OCI-LY3 (cell line): ENCODE measurements around the gene PRCC.

Experiments used
- EZH2phosphoT487 ChIP-seq: fragments of 200-600 bp; shearing (Covaris generic); IDR thresholded peaks from 2 replicates; pipeline ENCODE4 v1.6.1; 2018; ENCODE audit warnings: antibody characterized with exemption, mixed run types, low read depth
- TF ChIP-seq, protein P1 (sequence below): fragments of 200-600, 300-600 bp; sonication (generic); IDR thresholded peaks from 2 replicates; pipeline ENCODE4 v1.5.1; 2014; ENCODE audit warnings: antibody characterized with exemption, low read length, low read depth

DNA sequence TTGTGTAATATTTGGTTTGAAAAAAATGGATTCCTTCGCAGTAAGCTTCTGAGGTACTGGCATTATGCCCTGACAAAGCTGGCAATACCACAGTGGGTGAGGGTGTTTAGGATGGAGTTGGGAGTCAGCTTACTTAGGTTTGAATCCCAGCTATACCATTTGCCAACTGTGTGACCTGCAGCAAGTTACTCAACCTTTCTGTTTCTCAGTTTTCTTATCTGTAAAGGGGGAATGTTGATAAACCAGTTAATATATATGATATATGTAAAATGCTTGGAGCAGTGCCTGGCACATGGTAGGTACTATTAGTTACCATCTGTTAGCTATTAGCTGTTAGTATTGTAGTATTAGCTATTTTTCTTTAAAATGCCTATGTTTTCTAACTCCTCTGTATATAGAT is 11.0 kb upstream of the PRCC start:
- TF ChIP-seq EZH2phosphoT487 = no peak
- TF ChIP-seq, protein P1, sequence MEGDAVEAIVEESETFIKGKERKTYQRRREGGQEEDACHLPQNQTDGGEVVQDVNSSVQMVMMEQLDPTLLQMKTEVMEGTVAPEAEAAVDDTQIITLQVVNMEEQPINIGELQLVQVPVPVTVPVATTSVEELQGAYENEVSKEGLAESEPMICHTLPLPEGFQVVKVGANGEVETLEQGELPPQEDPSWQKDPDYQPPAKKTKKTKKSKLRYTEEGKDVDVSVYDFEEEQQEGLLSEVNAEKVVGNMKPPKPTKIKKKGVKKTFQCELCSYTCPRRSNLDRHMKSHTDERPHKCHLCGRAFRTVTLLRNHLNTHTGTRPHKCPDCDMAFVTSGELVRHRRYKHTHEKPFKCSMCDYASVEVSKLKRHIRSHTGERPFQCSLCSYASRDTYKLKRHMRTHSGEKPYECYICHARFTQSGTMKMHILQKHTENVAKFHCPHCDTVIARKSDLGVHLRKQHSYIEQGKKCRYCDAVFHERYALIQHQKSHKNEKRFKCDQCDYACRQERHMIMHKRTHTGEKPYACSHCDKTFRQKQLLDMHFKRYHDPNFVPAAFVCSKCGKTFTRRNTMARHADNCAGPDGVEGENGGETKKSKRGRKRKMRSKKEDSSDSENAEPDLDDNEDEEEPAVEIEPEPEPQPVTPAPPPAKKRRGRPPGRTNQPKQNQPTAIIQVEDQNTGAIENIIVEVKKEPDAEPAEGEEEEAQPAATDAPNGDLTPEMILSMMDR = no peak
